ENCODE measurements around the gene PCYT1A.
A peak's percentile ranks its signal among the peaks of the same experiment; 100 is the strongest.
"Not testable (repeated sequence)": the region's sequence is repeated elsewhere in the genome, so short reads cannot be mapped to it uniquely, and the experiment has no call there.

Gene PCYT1A

DNA sequence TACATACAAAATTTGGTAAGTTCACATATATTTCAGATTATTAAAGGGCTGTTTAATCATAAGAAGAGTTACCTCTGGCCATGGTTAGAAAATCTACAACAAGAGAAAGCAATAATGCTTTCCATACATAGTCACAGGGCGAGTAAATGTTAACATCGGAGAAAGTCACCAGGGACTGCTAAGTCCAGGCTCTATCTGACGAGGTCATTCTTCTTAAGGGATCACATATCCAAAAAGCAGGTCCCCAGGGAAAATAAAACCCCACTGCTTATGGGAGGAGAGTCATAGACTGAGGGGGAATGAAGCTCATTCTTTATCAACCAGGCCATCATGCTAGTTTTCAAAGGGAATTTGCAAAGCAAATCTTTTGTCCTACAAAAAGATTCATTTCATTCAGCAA, 3.1 kb downstream of the PCYT1A start:
- DNase-seq, result no peak

DNA sequence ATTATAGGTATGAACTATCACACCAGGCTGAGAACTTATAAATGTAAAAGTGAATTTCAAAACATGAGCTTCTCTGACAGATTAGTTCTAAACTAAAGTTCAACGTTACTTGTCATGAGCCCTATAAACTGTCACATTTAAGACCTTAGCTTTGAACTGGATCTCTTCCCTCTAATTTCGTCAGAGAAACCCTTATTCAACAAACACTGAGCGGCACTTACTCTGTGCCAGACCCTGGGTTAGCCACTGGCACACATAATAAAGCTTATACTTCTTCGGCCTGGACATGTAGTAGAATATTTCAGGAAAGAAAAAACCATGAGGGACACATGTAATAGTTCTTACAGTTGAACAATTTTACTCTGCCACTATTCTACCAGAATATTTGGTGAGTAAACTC, 5.6 kb downstream of the PCYT1A start:
- no peak for DNase-seq

DNA sequence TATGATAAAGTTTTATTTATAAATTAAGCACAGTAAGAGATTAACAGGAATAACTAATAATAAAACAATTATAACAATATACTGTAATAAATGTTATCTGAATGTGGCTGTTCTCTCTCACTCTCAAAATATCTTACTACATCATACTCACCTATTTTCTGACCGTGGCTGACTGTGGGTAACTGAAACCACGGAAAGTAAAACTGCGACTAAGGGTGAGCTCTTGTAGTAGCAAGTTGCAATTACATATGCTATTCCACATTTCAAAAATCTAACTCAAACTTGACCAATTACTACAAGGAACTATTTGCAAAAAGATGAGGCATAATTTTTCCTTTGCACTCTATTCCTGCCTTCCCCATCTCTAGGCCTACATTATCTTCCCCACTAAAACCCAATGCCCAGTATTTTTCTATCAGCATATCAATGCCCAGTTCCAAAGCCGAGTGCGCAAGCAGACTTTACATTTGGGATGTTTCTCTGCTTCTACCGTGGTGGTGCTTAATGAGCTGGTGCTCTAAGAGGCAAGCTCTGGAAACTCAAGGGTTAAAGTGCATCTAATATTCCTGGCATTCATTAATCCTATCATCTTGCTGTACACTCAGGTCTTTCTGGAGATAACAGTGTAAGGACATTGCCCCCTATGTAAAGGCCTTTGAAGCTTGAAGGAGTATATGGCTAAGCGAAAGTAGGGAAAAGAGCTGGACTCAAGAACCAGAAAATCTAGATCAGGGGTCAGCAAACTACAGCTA, 6.7 kb downstream of the PCYT1A start:
- no peak for DNase-seq

DNA sequence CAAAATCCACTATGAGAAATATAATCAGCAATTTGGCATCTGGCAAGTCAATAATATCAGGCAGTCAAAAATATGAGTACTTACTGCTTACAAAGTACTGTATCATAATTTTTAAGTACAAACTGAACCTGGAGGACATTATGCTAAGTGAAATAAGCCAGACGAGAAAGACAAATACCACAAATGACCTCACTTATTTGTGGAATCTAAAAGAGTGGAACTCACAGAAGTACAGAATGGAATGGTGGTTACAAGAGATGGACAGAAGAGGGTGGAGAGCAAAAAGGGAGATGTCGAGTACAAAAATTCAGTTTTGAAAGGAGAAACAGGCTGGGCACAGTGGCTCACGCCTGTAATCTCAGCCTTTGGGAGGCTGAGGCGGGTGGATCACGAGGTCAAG, 12.4 kb downstream of the PCYT1A start:
- no peak for DNase-seq

DNA sequence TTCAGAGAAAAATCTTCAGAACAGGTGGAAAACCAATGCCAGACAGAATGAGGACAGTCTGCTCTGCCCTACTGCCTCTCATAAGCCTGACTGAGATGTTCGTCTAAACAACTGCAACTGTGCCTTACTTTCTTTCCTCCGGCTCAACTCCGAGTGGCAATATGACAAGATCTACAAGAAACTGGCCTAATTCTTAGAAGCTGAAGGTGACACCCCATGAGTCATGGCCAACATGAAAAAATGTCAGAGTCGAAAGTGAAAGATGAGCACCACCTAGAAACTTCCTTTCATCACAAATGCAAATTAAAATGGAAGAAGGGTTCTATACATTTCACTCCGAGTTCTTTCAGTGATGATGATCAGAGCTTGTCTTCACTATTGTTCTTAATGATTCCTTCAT, 12.9 kb downstream of the PCYT1A start:
- DNase-seq, result peak; percentile 92

DNA sequence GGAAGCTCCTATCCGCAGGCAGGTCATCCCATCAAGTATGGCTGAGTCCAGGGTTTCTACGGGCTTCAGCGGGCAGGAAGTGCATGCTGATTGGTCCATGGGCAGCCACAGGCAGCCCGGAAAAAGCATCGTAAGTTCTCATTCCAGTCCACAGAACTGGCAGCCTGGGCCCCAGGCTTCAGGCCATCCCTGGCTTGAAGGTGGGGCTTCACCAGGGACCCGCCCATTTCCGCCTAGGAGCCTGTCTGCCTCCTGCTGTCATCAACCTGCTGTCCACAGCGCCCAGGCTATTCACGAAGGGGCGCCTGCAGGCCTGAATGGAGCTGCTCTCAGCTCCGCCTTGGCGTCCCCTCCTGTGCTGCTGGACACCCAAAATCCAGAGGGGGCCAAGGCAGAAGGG, 13.9 kb downstream of the PCYT1A start:
- DNase-seq, result no peak

DNA sequence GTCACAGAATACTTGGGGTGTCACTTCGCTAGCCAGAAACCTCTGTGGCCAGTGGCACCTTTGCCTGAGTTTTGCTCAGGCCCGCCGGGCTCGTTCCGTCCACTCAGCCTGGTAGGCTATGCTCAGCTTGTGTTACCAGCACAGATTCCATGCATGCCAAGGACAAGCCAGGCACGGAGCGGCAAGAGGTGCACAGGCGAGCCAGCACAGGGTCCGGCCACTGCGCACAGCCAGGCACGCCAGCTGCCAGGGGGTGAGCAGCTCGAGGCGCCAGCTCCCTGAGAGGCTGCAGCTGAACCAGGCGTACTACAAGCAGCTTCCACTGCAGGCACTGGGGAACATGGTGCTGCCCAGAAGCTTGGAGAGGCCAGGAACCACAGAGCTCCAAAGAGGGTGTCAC, 14.7 kb downstream of the PCYT1A start:
- no peak for DNase-seq

DNA sequence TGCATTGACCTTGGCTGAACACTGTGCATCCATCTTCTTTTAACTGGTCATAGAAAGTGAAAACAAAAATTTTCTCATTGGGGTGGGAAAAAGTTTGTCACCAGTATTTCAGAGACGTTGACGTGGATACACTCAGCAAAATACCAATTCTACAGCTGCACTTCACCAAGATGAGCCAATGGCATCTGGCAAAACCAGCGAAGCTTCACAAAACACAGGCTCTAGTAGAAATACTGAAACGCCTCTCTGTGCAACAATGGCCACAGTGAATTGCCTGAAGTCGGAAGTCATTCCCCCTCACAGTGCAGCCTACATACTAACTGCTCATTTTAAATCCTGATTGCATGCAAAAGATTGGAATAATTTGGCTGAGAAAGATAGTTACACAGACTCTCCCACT, 17.0 kb downstream of the PCYT1A start:
- DNase-seq, result no peak

DNA sequence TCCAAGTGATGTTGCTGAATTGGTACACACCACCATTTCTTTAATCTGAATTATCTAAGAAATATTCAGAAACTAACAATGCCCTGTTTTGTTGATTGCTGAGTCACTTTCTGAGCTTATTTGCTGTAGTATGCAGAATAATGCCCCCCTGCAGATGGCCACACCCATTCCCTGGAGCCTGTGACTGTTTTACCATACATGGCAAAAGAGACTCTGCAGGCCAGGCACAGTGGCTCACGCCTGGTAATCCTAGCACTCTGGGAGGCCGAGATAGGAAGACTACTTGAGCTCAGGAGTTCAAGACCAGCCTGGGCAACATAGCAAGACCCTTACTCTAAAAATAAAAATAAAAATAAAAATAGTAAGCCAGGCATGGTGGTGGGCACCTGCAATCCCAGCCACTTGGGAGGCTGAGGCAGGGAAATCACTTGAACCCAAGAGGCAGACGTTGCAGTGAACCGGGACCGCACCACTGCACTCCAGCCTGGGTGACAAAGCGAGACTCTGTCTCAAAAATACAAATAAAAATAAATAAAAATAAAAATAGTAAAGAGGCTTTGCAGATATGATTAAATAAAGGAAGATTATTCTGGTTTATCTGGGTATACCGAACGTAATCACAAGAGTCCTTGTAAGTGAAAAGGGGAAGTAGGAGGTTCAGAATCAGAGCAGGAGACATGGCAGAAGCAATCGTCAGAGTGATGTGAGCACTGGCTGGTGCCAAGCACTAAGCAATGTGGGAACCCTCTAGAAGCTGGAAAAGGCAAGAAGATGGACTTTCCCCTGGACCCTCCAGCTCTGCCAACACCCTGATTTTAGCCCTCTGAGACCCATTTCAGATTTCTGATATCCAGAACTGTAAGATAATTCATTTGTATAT, 19.0 kb downstream of the PCYT1A start:
- DNase-seq, result peak; percentile 26

DNA sequence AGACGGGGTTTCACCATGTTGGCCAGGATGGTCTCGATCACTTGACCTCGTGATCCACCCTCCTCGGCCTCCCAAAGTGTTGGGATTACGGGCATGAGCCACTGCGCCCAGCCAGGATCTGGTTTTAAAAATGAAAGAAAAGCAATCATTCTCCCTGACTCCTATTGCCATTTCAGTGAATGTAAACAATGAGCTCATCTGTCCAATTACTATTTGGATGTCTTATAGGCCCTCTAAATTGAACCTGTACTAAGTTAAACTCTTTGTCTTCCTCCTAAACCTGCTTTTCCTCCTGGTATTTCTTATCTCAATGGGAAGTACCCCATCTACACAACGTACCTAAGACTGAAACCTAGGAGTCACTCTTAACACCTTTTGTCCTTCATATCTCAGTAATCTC, 23.7 kb downstream of the PCYT1A start:
- DNase-seq, result no peak

DNA sequence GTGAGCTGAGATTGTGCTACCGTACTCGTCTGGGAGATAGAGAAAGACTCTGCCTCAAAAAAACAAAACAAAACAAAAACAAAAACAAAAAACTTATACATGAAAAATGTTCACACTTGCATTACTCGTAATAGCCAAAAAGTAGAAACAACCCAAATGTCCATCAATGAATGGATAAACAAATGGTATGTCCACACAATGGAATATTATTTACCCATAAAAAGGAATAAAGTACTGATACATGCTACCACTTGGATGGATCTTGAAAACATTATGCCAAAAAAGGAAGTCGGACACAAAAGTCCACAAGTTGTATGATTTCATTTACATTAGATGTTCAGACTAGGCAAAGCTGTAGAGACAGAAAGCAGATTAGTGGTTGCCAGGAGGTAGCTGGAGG, 26.7 kb downstream of the PCYT1A start:
- DNase-seq, result no peak

DNA sequence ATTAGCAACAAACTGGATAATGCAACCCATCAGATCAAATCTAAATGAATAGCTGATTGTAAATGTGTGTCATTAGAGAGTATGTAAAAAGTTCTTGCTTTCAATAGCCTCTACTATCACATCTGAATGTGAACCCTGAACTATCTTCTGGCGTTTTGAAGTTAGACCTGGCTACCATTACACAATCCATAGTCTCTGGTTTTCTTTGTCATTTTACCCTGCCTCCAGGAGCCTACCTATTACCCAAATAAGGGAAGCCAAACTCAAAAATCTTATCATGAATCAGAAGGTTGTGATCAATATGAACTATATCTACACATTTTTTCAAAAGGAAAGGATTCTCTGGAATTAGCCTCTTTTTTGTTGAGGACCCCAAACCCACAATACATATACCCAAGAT, 31.8 kb downstream of the PCYT1A start:
- no peak for DNase-seq

DNA sequence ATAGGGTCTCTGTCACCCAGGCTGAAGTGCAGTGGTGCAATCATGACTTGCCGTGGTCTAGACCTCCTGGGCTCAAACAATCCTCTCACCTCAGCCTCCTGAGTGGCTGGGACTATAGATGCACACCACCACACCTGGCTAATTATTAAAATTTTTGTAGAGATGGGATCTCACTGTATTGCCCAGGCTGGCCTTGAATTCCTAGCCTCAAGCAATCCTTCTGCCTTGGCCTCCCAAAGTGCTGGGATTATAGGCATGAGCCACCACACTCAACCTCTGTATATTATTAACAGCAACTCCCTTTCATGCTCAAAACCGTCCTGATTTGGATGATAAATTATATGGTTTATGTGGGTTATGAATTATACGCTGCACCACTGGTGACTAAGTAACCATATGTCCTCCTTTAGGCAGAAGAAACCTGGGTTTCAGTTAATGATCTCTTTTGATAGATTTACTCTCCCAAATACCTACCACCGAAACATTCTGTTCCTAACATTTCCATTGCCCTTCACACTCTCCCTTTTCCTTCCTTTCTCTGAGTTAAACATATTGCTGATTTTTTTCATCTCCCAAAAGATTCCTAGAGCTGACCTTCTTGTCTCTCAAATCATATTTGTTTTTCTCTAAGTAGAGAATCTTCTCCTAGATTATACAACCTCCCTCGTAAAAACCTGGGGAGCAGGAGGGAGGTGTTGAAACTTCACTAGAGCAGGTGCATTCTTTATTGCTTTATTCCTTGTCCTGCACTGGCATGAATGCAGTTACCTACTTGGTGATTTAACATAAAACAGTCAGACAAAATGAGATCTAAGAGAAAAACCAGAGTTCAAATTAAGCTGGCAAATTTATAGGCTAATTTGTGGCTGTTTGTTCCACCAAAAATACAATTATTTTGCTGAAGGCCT, 32.9 kb downstream of the PCYT1A start:
- no peak for DNase-seq

DNA sequence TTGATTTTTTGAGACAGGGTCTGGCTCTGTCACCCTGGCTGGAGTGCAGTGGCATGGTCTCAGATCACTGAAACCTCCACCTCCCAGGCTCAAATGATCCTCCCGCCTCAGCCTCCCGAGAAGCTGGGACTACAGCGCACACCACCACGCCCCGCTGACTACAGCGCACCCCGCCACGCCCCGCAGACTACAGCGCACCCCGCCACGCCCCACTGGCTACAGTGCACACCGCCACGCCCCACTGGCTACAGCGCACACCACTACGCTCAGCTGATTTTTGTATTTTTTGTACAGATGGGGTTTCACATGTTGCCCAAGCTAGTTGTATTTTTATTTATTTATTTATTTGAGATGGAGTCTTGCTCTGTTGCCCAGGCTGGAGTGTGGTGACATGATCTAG, 35.6 kb downstream of the PCYT1A start:
- DNase-seq, result no peak

DNA sequence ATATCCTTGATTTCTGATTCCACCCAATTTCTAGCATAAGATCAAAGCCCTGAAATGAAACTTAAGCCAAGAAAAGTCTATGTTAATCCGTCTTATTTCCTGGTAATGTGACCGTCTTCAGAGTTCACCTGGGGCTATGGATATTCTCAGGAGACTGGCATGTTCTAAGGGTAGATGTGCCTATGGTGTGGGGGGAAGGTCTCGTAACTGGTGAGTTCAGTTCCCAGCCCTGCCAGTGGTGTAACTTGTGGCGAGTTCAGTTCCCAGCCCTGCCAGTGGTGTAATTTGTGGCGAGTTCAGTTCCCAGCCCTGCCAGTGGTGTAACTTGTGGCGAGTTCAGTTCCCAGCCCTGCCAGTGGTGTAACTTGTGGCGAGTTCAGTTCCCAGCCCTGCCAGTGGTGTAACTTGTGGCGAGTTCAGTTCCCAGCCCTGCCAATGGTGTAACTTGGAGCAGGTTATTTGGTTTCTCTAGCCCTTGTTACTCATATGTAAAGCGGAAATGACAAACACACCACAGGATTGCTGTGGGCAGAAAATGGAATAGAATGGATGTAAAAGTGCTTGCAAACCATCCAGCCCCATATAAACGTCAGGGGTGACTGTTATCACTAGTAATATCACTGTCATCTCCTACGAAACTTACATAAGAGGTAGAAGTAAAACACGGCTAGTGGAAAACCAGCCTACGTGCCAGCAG, 40.8 kb downstream of the PCYT1A start:
- peak; percentile 33 for DNase-seq

DNA sequence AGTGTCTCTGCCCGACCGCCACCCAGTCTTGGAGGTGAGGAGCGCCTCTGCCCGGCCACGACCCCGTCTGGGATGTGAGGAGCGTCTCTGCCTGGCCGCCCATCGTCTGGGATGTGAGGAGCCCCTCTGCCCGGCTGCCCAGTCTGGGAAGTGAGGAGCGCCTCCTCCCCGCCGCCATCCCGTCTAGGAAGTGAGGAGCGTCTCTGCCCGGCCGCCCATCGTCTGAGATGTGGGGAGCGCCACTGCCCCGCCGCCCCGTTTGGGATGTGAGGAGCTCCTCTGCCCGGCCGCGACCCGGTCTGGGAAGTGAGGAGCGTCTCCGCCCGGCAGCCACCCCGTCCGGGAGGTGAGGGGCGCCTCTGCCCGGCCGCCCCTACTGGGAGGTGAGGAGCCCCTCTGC, 43.4 kb downstream of the PCYT1A start:
- not testable (repeated sequence) for DNase-seq

DNA sequence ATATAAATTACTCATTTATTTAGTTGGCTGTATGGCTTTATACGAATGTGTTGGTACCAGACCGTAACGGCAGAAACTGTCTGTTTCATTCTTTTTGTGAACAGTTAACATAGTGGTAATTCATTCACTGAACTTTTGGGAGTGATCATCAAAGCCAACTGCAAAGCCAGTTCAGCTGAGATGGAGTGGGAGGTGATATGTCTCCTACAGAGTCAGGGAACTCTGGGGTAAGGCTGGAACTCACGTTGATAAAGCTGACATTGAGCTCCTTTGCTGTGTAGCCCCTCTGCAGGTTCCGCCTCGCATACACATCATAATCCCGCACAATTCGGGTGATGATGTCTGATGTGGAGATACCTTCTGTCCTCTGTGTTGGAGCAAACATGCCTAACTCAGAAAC, 45.8 kb downstream of the PCYT1A start:
- no peak for DNase-seq

DNA sequence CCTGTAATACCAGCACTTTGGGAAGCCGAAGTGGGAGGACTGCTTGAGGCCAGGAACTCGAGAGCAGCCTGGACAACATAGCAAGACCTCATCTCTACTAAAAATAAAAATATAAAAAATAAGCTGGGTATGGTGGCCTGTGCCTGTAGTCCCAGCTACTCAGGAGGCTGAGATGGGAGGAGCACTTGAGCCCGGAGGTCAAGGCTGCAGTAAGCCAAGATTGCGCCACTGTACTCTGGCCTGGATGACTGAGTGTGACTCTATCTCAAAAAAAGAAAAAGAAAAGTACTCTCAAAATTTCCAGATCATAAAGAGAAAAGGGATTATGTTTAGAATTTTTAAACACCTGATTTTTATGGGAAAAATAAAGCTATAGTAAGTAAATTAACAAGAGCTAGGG, 47.1 kb downstream of the PCYT1A start:
- DNase-seq, result no peak

DNA sequence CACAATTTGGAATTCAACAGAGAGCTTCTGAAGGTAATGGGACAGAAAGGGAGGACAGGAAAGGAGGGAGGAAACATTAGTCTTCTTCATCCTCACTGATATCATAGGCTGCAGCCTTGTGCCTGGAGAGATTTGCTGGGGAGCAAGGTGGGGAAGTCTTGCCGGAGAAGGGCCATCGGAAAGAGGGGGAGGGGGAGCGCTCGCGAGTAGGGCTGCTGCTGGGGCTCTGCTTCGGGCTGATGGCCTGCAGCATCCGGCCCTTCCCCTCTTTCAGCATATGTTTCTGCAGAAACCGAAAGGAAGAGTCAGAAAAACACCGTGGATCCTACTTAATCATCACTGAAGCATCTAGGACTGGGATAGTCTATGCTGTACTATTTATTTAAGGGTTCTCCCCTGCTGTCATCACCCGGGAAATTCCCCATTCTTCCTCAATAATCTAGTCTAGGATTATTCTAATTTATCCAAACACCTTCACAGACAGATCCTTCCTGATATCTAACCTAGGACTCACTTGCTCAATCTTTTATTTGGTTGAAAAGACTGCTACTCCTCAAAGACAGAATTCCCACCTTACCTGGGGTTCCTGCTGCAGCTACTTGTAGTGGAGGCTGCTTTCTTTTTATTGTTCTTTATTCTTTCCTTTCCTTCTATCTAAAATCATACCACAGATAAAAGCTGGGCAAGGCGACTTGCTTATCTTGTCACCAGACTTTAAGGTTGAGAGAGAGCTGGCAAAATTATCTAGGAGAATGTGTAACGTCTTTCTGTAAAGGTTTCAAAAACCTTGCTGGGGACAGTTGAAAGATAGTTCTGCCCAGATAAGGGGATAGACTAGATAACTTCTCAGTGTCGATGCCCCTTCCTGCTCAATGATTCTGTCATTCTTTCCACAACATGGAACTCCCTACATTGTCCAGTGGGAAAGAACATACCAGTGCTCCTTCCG, 48.6 kb downstream of the PCYT1A start:
- DNase-seq, result no peak

DNA sequence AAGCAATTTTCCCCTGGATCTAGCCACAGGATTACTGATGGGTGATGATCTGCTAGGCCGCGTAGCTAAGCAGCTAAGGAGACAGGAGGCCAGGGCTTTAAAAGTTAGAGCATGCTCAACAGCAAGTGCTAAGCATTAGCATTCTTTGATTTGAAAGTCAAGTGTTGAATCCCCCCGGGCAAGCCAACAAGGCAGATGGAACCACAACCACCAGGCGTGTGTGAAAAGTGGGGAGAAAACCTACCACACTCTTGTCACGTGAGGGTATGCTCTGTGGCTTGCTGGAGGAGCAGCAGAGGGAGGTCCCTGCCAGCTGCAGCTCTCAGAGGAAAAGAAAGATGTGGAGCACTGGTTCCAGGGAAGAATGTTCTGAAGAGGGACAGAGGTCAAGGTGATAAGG, 50.3 kb downstream of the PCYT1A start:
- DNase-seq, result no peak

DNA sequence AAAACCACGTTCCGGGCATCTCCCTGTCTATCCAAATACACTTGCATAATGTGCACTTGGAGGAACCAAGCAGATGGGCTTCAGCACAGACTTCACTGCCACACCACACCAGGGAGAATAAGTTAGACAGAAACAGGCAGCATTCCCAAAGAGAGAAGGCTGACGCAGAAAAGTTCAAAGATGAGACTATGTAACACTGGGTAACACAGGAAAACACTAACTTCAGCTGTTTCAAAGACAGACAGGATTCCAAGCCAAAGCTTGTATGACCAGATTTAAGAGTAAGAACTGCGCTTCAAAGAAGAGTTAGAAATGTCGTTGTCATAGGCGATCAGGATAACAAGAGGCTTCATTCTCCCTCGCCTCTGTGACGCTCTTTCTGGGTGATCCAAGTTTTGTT, 51.3 kb downstream of the PCYT1A start:
- no peak for DNase-seq

Data from CD4-positive, alpha-beta T cell treated with Interleukin-4 for 4 hours (primary cell).